HG03354 (cell line): Measurements from ENCODE around the gene LAMC3.

Experiments
- ATAC-seq: cut with Tn5 transposase; IDR thresholded peaks from one replicate; pipeline ENCODE4 v1.9.1; 2021; ENCODE audit warnings: mild to moderate bottlenecking; ENCODE audit not compliant: unreplicated experiment, poor library complexity, severe bottlenecking

LAMC3 gene

DNA sequence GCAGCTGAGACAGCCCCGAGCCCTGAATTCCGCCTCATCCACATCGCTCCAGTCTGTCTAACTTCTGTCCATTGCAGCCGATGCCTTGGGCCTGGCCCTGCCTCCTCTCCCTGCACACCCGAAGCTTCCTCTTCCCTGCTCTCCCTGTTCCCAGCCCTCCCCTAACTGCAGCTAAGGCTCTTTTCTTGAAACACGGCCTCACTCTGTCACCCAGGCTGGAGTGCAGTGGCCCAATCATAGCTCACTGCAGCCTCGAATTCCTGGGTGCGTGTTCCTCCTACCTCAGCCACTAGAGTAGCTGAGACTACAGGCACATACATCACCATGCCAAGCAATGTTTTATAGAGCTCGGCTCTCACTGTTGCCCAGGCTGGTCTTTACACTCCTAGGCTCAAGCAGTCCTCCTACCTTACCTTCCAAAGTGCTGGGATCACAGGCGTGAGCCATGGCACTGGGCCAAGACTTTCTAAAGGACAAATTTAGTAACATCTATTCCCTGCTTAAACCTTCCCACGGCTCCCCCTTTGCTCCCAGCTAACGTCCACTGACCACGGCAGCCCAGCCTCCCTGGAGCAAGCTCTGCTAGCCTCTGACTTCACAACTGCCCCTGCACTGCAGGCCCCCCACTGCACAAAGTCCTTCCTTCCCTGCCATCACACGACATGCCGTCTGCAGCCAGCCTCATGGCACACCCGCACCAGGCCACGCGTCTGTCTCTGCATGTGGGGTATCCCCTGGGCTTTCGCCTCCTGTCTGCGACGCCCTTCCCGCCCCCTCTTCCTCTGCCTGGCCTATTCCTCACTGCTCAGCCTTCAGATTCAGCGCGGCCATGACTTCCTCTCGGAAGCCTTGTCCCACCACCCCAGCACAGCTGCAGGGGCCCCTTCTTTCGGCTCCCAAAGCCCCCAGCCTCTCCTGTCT, 28.6 kb downstream of the LAMC3 start:
- no peak for ATAC-seq

DNA sequence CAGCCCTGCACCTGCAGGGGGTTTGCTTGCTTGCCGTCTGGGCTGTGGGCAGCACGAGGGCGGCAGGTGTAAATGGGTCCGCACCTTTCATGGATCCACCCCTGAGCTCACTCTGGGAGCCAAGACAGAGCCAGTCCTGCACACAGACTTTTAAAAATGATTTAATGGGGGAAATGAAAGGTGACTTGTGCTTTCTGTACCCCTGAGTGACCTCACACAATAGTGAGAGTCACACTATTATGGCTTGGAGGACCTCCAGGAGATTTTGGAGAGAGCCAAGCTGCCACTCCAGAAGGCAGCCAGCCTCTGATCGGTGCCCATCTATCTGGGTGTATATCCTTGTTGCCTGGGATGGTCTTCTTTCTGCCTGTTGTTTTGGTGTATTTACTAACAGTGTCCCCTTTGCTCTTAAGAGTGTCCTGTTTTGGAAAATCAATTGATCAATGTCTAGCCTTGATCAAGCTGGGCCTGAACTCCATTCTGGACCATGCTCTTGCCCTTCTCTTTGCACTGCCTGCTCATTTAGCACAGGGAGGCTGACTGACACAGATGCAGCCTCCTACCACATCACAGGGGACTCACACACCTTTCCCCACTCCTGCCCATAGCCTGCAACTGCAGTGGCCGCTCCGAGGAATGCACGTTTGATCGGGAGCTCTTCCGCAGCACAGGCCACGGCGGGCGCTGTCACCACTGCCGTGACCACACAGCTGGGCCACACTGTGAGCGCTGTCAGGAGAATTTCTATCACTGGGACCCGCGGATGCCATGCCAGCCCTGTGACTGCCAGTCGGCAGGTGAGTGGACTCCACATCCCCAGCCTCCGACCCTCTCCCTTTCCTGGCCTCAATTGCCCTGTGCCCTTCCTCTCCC, 29.5 kb downstream of the LAMC3 start:
- ATAC-seq, result no peak

- no peak for ATAC-seq
Measured at GRCh38 chr9:131039129-131039954, 30.4 kb downstream of the LAMC3 start.

- ATAC-seq, result no peak
Measured at GRCh38 chr9:131042666-131043065, 33.7 kb downstream of the LAMC3 start.

- ATAC-seq, result no peak
Measured at GRCh38 chr9:131043087-131043486, 34.1 kb downstream of the LAMC3 start.

DNA sequence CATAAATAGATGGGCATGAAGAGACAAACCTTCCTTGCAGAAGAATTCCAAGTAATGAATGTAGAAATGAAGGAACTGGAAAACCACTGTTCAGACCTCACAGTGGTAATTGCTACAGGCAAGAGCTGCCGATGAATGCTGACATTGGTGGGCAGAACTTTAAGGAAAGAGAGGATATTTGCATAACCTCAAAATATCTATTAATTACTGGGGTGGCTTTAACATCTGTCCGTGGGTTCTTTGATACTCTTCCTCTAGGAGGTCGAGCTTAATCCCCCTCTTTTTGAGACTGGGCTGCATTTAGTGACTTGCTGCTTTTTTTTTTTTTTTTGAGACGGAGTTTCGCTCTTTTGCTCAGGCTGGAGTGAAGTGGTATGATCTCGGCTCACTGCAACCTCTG, 34.7 kb downstream of the LAMC3 start:
- ATAC-seq, result no peak

GRCh38 chr9:131045300-131046092, 36.5 kb downstream of the LAMC3 start:
- no peak for ATAC-seq

DNA sequence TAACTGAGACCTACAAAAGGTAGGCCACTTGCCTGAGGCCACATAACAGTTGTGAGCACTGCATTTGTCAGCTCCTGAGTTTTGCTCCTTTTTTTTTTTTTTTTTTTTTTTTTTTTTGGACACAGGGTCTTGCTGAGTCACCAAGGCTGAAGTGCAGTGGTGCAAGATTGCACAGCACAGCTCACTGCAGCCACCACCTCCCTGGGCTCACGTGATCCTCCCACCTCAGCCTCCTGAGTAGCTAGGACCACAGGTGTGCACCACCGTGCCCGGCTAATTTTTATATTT, 37.1 kb downstream of the LAMC3 start:
- ATAC-seq, result no peak

DNA sequence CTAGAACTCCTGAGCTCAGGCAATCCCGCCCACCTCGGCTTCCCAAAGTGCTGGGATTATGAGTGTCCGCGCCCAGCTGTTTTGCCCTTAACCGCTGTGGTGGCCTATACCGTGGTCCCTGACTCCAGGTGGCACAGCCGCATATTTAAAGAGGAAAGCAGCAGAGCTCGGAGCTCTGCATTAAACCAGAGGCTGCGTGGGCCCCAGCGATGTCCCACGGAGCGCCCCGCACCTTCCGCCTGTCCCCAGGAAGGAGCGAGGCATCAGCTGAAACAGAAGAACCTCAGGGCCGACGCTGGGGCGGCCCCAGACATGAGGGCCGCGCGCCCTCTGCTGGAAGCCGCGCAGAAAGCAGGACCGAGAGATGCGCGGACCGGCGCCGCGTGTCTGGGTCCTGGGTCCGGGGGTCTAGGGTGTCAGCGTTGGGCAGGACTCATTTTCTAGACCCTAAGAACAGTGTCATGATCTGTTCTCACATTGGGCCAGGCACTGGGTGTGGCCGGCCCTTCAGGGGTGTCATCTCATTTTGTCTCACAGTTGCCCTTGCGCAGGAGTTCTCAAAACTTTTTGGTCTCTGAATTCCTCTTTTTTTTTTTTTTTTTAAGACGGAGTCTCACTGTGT, 37.7 kb downstream of the LAMC3 start:
- peak; percentile 60 for ATAC-seq

DNA sequence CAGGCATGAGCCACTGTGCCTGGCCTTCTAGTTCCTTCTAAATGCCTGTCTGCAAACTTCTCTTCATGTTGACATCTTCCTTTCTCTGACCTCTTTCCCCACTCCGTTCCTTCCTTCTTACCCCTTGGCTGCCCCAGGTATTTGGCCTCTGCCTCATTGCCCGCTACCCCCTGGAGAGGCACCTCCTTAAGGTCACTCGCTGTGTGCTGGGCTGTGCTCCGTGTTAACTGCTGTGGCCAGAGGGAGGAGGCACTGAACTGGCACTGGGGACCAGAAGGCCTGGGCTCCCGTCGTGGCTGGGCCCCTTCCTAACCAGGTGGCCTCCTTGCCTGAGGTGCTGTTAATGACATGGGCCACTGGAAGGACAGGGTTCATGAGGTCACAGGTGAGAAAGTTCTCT, 39.4 kb downstream of the LAMC3 start:
- no peak for ATAC-seq

GRCh38 chr9:131048820-131049219, 39.8 kb downstream of the LAMC3 start:
- no peak for ATAC-seq

- no peak for ATAC-seq
Measured at GRCh38 chr9:131049829-131050715, 41.1 kb downstream of the LAMC3 start.

DNA sequence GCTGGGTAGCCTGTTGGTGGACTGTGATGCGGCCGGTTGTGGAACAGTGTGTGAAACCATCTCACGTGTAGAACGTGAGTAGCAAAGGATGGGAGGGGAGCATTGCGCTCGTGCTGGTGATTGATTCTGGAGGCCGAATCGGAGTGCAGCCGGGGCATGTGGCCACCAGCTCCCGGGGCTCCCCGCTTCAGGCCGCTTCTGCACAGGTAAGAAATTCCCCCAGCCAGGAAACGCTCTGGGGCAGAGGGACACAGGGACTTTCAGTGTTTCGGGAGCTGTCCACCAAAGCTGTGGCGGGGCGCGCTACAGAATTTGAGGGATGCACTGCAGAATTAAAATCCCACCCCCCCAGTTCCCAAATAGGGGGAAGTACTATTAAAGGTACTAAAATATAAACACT, 41.9 kb downstream of the LAMC3 start:
- ATAC-seq, result no peak

DNA sequence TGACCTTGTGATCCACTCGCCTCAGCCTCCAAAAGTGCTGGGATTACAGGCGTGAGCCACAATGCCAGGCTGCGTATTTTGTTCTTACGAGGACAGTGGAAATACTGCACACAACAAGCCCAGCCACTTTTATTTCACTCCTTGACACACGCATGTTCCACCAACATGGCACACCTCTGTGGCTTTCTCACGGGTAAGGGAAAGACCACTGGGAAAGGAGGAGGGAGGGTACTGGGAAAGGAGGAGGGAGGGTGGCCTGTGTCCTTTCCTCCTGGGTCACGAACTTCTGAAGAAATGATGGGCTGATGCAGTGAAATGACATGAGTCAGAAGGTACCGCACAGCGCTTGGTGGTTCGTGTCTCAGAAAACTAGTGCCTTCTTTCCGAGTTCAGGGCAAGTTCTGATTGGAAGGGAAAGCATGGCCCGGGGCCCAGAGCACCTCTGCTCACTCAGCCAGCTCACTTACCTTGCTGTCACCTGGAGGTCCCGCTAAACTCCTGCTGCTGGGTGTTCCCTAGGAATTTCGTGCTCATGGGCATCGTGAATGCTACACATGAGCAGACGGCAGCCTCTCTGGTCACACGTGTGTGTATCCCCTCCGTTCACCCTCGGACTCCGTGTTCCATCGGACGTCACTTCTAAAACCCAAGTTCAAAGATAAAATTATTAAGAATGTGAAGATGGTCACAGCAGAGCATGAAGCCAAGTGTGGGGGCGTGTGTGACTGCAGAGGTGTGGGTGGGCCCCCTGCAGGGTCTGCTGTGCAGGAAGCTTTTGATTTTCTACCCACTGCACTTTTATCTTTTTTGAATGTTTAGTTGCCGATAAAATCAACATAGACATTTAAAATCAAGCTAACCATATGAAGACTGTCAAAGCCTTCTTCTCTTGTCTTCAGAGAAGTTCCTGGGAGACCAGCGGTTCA, 42.9 kb downstream of the LAMC3 start:
- no peak for ATAC-seq

- no peak for ATAC-seq
Measured at GRCh38 chr9:131053896-131054295, 44.9 kb downstream of the LAMC3 start.

GRCh38 chr9:131056781-131057506, 48.0 kb downstream of the LAMC3 start:
- ATAC-seq, result no peak
